Measurements from ENCODE around the gene SCRN1.

DNA sequence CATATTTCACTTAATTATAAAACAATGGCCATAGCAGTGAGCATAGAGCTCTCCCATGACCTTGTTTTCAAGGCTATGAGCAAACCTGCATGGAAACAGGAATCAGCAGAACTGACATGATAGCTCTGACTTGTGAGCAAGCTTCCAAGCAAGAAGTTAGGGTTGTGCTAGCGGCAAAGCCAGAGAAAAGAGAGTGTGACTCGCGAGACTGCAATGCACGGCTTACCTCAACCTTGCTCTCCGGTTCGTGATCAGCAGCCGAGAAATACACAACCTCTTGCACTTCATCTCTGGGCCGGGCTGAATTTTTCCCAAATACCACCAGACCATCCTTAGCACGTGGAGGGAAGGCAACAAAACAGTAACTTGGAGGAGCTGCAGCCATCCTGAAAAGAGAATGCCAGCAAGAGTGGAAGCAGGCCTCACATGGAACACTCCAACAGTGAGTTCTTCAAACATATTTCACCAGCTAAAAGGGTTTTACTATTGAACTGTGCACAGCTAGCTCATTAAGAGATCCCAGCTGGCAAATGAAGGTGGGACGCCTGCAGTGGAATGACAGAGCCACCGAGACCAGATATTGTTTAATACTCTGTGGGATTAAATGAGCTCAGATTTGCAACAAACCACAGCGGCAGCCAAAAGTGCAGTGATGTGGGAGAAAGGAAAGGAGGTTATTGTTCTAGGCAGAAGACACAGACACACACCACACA, 20.8 kb downstream of the SCRN1 start:
- TF ChIP-seq, protein P1, sequence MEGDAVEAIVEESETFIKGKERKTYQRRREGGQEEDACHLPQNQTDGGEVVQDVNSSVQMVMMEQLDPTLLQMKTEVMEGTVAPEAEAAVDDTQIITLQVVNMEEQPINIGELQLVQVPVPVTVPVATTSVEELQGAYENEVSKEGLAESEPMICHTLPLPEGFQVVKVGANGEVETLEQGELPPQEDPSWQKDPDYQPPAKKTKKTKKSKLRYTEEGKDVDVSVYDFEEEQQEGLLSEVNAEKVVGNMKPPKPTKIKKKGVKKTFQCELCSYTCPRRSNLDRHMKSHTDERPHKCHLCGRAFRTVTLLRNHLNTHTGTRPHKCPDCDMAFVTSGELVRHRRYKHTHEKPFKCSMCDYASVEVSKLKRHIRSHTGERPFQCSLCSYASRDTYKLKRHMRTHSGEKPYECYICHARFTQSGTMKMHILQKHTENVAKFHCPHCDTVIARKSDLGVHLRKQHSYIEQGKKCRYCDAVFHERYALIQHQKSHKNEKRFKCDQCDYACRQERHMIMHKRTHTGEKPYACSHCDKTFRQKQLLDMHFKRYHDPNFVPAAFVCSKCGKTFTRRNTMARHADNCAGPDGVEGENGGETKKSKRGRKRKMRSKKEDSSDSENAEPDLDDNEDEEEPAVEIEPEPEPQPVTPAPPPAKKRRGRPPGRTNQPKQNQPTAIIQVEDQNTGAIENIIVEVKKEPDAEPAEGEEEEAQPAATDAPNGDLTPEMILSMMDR (IDR thresholded peaks at IDR 0.05): no peak
- TF ChIP-seq POLR2A (IDR thresholded peaks at IDR 0.05): no peak
